SU-DHL-6 (cell line): ENCODE data around the gene YEATS2.

Experiments used
- EZH2phosphoT487 ChIP-seq: fragments of 200-600 bp; sonication (generic), shearing (Covaris generic); conservative IDR thresholded peaks from 2 replicates; pipeline ENCODE4 v1.6.1; 2018; ENCODE audit warnings: mild to moderate bottlenecking, antibody characterized with exemption, low read length, moderate library complexity, mixed read lengths
- TF ChIP-seq, protein P1 (sequence below): fragments of 200-600 bp; sonication (generic); IDR thresholded peaks from one replicate; pipeline ENCODE4 v1.5.1; 2017; ENCODE audit warnings: antibody characterized with exemption, mild to moderate bottlenecking, low read length, moderate library complexity; ENCODE audit not compliant: insufficient read depth, poor library complexity, severe bottlenecking

DNA sequence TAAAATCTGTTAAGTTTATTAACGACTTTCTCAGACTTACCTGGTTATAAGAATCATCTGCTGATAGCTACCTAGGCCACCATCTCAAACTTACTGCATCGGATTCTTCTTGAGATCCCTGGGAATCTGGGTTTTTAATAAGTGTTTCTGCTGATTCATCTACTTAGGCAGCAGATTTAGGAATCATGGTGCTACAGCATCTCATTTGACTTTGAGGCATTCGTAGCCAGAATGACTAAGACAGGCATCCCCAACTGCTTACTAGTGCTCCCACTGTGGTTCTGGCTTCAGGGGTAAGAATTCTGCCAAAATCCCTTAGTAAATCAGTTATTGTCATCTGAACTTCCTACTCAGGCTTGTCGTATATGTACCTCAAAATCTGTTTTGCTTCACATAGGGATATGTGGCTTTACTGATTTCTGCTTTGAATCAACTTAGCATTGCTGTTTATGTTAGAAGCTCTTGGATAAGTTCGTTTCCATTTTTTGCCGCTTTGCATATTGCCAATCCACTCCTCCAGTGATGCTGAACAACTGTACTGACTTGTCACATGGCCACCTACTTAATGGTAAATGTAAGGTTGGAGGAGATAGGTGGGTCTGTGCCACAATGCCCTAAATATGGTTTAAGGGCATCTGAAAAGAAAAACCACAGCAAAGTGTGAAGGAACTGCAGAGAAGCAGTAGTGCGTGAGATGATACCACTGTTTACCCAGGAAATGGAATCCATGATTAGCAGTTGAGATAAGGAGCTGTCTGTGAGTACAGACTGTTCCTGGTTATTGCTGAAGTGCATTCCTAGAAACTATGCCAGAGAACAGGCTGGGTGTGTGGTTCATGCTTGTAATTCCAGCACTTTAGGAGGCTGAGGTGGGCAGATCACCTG lies 67.5 kb downstream of the YEATS2 start:
- TF ChIP-seq, protein P1, sequence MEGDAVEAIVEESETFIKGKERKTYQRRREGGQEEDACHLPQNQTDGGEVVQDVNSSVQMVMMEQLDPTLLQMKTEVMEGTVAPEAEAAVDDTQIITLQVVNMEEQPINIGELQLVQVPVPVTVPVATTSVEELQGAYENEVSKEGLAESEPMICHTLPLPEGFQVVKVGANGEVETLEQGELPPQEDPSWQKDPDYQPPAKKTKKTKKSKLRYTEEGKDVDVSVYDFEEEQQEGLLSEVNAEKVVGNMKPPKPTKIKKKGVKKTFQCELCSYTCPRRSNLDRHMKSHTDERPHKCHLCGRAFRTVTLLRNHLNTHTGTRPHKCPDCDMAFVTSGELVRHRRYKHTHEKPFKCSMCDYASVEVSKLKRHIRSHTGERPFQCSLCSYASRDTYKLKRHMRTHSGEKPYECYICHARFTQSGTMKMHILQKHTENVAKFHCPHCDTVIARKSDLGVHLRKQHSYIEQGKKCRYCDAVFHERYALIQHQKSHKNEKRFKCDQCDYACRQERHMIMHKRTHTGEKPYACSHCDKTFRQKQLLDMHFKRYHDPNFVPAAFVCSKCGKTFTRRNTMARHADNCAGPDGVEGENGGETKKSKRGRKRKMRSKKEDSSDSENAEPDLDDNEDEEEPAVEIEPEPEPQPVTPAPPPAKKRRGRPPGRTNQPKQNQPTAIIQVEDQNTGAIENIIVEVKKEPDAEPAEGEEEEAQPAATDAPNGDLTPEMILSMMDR, result no peak
- TF ChIP-seq EZH2phosphoT487, result no peak
